HG03039 (cell line): ENCODE data around the gene FBLN7.

Experiments
- ATAC-seq: cut with Tn5 transposase; IDR thresholded peaks from one replicate; pipeline ENCODE4 v1.9.1; 2021; ENCODE audit warnings: mild to moderate bottlenecking, moderate library complexity; ENCODE audit not compliant: unreplicated experiment

FBLN7 gene

GRCh38 chr2:112140205-112140802 lies 2.1 kb downstream of the FBLN7 start:
- no peak for ATAC-seq

GRCh38 chr2:112140899-112141625 lies 2.9 kb downstream of the FBLN7 start:
- no peak for ATAC-seq

GRCh38 chr2:112141626-112142007 lies 3.4 kb downstream of the FBLN7 start:
- no peak for ATAC-seq

- no peak for ATAC-seq
Observed at GRCh38 chr2:112142525-112143078, 4.4 kb downstream of the FBLN7 start.

DNA sequence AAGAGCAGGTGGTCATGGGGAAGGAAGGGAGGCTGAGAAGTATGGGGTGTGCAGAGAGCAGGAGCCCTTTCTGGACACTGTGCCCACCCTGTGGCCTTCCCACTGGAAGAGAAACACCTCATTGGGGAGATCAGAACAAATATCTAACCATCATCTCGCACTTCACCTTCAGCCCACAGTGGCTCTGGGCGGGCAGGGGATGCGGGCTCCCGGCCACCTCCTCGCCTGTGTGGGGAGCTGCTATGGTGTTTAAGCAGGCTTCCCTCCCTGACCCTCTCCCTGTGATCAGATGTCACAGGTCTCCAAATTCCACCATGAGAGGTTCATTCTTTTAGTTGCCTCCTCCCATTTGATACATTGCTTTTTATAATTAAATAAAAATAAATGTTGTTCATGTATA lies 5.0 kb downstream of the FBLN7 start:
- no peak for ATAC-seq

GRCh38 chr2:112144966-112145365 lies 6.8 kb downstream of the FBLN7 start:
- no peak for ATAC-seq

DNA sequence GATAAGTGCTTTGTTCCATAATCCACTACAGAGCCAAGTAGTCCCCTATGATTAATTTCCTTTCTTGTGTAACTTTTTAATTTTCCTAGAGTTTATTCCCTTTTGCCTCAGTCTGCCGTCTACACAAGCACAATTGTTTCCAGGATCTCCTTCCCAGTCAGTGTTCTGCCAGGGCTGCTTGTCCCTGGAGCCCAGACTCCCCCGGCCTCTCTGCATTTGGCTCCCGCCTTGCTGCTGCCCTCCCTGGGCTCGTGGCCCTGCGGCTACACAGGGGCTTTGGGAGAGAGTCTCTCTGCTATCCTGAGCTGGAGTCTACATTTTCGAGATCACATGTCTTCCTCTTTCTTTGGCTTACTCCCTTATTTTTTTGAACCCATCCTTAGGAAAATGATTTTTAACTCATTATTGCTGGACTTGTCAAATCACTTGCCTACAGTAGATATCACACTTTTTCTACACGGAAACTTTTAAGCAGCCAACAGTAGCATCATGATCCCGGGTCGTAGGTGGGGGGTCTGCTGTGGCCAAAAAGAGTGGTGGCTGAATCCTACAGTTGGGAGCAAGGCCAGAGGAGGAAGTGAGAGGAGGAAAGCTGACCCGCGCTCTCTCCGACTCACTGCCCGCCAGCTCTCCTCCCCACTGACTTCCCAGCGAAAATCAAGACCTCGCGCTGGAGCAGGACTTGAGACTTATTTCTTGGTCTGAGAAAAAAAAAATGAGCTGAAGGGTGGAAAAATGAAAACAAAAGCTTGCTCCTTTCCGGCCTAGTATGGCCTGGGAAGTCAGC lies 9.4 kb downstream of the FBLN7 start:
- ATAC-seq = no peak

DNA sequence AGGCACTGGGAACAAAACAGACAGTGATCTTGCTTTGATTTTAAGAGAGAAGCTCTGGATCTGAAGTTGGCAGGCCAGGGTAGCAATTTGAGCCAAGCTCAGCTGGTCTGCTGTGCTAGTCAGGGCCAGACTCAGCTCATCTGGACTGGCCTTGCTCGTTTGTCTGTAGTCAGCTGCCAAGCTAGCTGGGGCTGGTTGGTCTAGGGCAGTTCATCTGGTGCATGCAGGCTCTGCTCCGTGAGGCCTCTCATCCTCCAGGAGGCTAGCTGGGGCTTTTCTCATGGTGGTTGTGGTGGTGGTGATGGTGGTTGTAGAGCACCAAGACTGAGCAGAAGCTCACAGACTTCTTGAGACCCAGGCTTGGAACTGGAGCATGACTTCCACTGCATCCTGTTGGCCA lies 10.3 kb downstream of the FBLN7 start:
- ATAC-seq = no peak

GRCh38 chr2:112149194-112149593 lies 11.0 kb downstream of the FBLN7 start:
- ATAC-seq = no peak

- no peak for ATAC-seq
Observed at GRCh38 chr2:112149866-112150435, 11.8 kb downstream of the FBLN7 start.

GRCh38 chr2:112150447-112150846 lies 12.3 kb downstream of the FBLN7 start:
- no peak for ATAC-seq

DNA sequence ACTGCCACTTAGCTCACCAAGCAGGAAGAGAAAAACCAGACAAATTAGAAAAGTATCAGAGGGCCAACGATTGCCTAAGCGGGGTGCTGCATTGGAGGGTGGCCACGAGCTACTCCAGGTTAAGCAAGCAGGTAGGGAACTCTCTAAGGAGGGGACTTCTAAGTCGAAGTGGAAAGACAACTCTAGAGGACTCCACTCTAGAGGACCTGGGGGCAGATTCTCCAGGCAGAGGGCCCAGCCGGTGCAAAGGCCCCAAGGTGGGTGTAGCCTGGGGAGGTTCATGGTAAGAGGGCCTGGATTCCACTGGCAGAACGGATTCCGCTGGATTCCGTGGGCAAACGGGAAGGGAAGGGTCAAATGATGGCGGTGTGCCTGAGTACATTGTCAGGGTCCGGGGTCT lies 12.7 kb downstream of the FBLN7 start:
- no peak for ATAC-seq

GRCh38 chr2:112151271-112151670 lies 13.1 kb downstream of the FBLN7 start:
- ATAC-seq = no peak

DNA sequence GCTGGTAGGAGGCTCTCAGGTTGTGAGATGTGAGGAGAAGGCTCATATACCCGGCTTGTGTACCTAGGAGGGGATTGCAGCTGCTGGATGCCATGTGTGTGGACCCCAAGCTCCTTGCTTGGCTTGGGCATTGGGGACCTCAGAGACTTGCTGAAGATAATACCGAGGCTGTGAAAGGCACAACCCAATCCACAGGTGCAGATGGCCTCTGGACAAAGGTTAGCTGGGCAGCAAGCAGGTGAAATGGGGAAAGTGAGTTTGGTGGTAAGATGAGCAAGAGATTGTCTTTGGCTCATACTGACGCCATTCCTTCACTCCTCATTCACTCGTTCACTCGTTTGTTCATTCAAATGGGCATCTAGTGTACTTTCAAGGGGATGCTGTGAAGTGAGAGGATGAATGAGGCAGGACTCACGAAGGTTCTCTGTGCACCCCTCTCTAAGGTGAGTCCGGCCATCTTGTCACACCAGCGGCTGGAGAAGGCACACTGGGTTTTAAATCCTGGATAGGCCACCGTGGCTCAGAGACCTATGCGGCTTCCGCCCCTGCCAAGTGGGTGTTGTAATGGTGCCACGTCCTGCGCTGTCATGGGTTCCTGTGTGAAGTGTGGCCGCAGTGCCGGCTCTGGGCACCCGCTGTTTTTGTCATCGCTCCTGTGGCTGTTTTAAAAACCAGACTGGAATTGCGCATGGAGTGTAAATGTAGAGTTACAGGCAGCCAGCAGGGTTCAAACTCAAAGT lies 13.7 kb downstream of the FBLN7 start:
- ATAC-seq = no peak

DNA sequence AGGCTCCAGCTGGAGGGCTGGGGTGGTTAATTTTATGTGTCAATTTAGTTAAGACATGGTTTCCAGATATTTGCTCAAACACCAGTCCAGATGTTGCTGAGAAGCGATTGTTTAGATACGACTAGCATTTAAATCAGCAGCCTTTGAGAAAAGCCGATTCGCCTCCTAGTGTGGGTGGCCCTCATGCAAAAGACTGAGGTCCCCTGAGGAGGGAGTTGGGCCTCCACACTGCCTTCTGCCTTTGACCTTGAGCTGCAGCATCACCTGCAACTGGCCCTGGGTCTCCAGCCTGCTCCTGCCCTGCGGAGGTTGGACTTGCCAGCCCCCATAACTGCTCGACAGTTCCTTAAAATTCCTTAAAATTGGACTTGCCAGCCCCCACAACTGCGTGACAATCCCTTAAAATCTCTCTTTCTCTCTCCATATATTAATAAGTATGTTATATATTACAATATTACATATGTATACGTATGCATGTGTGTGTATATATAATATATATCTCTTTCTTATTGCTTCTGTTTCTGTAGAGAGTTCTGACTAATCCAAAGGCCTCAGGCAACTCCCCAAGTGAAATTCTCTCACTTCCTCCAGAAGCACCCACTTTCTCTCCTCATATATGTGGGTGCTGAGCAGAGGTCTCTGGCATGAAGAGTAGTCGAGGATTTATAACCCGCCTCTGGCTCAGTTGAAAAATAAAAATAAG lies 14.4 kb downstream of the FBLN7 start:
- ATAC-seq = no peak

- ATAC-seq = no peak
Observed at GRCh38 chr2:112153179-112153490, 14.9 kb downstream of the FBLN7 start.

- no peak for ATAC-seq
Observed at GRCh38 chr2:112153501-112153900, 15.3 kb downstream of the FBLN7 start.

DNA sequence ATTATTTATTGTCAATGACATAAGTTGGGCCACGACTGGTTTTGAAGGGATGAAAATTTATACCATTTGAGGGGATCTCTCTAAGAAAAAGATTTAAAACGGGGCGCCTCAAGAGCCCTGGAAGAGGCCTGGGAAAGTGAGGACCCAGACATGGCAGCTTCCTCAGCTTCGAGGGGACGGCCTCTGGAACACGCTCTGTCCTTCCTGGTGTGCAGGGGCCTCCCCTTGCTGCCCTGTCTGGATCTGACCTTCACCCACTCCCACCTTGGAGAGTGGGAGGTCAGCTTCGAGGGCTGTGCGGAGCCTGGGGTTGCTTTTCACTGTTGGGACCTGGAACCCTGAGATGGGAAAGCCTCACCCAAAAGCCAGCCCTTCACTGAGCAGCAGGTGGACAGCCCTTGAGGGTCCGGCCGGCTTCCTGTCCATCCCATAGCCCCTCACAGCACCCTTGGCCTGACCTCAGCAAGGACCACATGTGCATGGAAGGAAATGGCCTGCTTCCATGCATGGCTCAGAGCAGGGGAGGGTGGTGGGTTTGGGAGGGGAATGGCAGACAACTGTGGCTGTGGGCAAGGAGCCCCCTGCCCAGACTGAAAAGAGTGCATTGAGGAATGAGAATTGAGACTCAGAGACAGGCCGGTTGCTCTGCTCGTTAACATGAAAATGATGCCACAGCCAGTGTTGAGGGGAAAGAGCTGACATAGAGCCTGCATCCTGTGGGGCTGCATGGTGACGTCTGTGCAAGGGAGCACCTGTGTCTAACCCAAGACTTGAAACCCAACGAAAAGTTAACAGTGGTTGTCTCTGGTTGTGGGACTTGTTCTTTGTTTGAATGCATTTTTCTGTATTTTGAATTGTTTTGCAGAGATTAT lies 16.3 kb downstream of the FBLN7 start:
- no peak for ATAC-seq
